HUES64 (cell line): Measurements from ENCODE around the gene ODAD3.
"Not testable (repeated sequence)": the region's sequence is repeated elsewhere in the genome, so short reads cannot be mapped to it uniquely, and the experiment has no call there.

ENCODE experiments used
- H3K27ac ChIP-seq: 2 replicates; pipeline ENCODE4 v1.7.0; 2013; ENCODE audit warnings: low read depth, low read length, inconsistent platforms
- H3K27me3 ChIP-seq: 2 replicates; pipeline ENCODE4 v1.6.1; 2013; ENCODE audit warnings: mild to moderate bottlenecking, low read length; ENCODE audit not compliant: insufficient read depth
- H3K36me3 ChIP-seq: 2 replicates; pipeline ENCODE4 v1.6.1; 2013; ENCODE audit warnings: mild to moderate bottlenecking, low read length; ENCODE audit not compliant: insufficient read depth
- H3K4me1 ChIP-seq: 2 replicates; pipeline ENCODE4 v1.6.1; 2013; ENCODE audit warnings: mild to moderate bottlenecking, low read length, moderate library complexity; ENCODE audit not compliant: insufficient read depth
- H3K4me3 ChIP-seq: 2 replicates; pipeline ENCODE4 v1.5.1; 2013; ENCODE audit warnings: mild to moderate bottlenecking, low read length, moderate library complexity
- H3K9ac ChIP-seq: 2 replicates; pipeline ENCODE4 v1.6.1; 2013; ENCODE audit warnings: mild to moderate bottlenecking, low read depth, low read length
- H3K9me3 ChIP-seq: 2 replicates; pipeline ENCODE4 v1.6.1; 2013; ENCODE audit warnings: low read depth, low read length; ENCODE audit not compliant: insufficient read depth
- WGBS: fragments of 150-250, 120-280 bp; methylation state at CpG from one replicate; pipeline ENCODE4 v1.1.7; 2013; ENCODE audit warnings: missing lambda C conversion rate; 5-methylcytosine and 5-hydroxymethylcytosine counted together

The ODAD3 gene

GRCh38 chr19:11416346-11417052, 18.4 kb downstream of the ODAD3 start:
- WGBS, result 93% methylated on average over 12 of the region's 17 CpGs
- Histone ChIP-seq H3K9ac (no peak overlapping the region), H3K4me1 (peaks cover 4% of the 10 kb centered on the region; the same call in 1 of the 2 replicates), H3K27ac (no peak overlapping the region), H3K36me3 (peaks cover under 1% of the 10 kb centered on the region; the same call in 1 of the 2 replicates), H3K27me3 (peaks cover 39% of the 10 kb centered on the region), H3K4me3 (no peak overlapping the region), H3K9me3 (no peaks in the 10 kb centered on the region)

DNA sequence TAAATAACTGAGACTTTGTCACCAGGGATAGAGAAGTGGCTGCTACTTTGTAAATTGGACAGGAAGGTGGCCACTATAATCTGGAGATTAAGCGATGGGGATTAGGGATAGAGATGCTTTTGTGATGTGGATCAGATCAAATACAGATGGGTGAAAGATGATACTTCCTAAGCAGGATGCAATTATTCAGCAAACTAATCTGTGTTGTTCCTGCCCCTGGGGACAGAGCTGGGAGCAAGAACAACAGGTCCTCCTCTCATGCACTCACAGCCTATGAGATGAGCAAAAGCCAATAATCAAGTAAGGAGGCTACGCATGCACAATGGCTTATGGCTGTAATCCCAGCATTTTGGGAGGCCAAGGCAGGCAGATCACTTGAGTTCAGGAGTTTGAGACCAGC, 20.4 kb downstream of the ODAD3 start:
- H3K9me3 ChIP-seq, result no peaks in the 10 kb centered on the region
- WGBS, result 90% methylated on average over 2 of the region's 2 CpGs
- no peak overlapping the region for H3K9ac ChIP-seq
- H3K27ac ChIP-seq, result no peak overlapping the region
- peaks cover 11% of the 10 kb centered on the region for H3K36me3 ChIP-seq
- H3K27me3 ChIP-seq, result peaks cover 20% of the 10 kb centered on the region
- peaks cover 3% of the 10 kb centered on the region; the same call in 1 of the 2 replicates for H3K4me1 ChIP-seq
- no peak overlapping the region for H3K4me3 ChIP-seq

DNA sequence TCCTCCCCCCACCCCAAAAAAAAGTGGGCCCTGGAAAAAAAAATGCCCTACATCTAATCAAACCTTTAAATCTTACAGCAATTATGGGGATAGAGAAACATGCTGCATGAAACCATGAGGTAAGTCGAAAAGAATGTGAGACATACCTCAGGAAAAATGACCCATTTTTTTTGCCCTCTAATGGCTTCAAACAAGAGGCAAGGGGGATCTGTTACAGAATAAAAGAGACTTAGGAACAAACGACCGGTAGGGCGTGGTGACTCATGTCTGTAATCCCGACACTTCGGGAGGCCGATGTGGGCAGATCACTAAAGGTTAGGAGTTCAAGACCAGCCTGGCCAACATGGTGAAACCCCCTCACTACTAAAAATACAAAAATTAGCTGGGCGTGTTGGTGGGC, 24.2 kb downstream of the ODAD3 start:
- no peak overlapping the region for H3K4me3 ChIP-seq
- H3K27me3 ChIP-seq, result no peaks in the 10 kb centered on the region
- peaks cover 12% of the 10 kb centered on the region for H3K36me3 ChIP-seq
- no peaks in the 10 kb centered on the region for H3K9me3 ChIP-seq
- WGBS, result 73% methylated on average over 8 of the region's 8 CpGs
- H3K27ac ChIP-seq, result no peak overlapping the region
- H3K4me1 ChIP-seq, result no peaks in the 10 kb centered on the region
- H3K9ac ChIP-seq, result no peak overlapping the region

- peaks cover 18% of the 10 kb centered on the region for H3K36me3 ChIP-seq
- H3K27me3 ChIP-seq, result no peaks in the 10 kb centered on the region
- H3K9me3 ChIP-seq, result no peaks in the 10 kb centered on the region
- no peak overlapping the region for H3K9ac ChIP-seq
- no peak overlapping the region for H3K27ac ChIP-seq
- H3K4me1 ChIP-seq, result no peaks in the 10 kb centered on the region
- H3K4me3 ChIP-seq, result no peak overlapping the region
- WGBS, result 95% methylated on average over 4 of the region's 4 CpGs
These were observed 26.3 kb downstream of the ODAD3 start for GRCh38 chr19:11408591-11408990.

DNA sequence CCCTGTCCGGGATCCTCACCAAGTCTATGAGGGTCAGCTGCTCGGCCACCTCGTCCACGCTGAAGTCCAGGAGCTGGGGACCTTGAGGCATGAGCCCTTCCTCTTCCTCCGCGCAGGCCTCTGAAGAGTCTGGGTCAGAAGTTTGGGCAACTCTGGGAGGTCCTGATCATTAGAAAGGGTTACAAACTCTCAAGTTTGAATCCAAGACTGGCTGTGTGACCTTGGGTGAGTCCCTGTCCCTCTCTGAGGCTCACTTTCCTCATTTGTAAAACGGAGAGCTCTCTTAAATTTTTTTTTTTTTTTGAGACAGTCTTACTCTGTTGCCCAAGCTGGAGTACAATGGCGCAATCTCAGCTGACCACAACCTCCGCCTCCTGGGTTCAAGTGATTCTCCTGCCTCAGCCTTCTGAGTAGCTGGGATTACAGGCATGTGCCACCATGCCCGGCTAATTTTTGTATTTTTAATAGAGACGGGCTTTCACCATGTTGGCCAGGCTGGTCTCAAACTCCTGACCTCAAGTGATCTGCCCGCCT, 28.2 kb downstream of the ODAD3 start:
- H3K4me1 ChIP-seq, H3K27ac ChIP-seq, H3K9ac ChIP-seq, H3K4me3 ChIP-seq, H3K9me3 ChIP-seq, H3K27me3 ChIP-seq: not testable (repeated sequence)
- 81% methylated on average over 12 of the region's 12 CpGs for WGBS
- H3K36me3 ChIP-seq, result peaks cover 23% of the 10 kb centered on the region

- no peak overlapping the region for H3K9ac ChIP-seq
- no peak overlapping the region for H3K27ac ChIP-seq
- WGBS, result 33% methylated on average over 43 of the region's 44 CpGs
- no peaks in the 10 kb centered on the region for H3K27me3 ChIP-seq
- no peaks in the 10 kb centered on the region for H3K9me3 ChIP-seq
- no peak overlapping the region; the same call in 1 of the 2 replicates for H3K4me3 ChIP-seq
- H3K4me1 ChIP-seq, result no peaks in the 10 kb centered on the region
- peaks cover 21% of the 10 kb centered on the region for H3K36me3 ChIP-seq
These were observed 28.9 kb downstream of the ODAD3 start for GRCh38 chr19:11405846-11406643.

GRCh38 chr19:11404588-11405222, 30.2 kb downstream of the ODAD3 start:
- Histone ChIP-seq H3K4me1 (no peaks in the 10 kb centered on the region), H3K4me3 (no peak overlapping the region), H3K27me3 (no peaks in the 10 kb centered on the region), H3K27ac (no peak overlapping the region), H3K36me3 (peaks cover 20% of the 10 kb centered on the region; the same call in 1 of the 2 replicates), H3K9ac (no peak overlapping the region), H3K9me3 (no peaks in the 10 kb centered on the region)
- WGBS, result 78% methylated on average over 9 of the region's 9 CpGs

DNA sequence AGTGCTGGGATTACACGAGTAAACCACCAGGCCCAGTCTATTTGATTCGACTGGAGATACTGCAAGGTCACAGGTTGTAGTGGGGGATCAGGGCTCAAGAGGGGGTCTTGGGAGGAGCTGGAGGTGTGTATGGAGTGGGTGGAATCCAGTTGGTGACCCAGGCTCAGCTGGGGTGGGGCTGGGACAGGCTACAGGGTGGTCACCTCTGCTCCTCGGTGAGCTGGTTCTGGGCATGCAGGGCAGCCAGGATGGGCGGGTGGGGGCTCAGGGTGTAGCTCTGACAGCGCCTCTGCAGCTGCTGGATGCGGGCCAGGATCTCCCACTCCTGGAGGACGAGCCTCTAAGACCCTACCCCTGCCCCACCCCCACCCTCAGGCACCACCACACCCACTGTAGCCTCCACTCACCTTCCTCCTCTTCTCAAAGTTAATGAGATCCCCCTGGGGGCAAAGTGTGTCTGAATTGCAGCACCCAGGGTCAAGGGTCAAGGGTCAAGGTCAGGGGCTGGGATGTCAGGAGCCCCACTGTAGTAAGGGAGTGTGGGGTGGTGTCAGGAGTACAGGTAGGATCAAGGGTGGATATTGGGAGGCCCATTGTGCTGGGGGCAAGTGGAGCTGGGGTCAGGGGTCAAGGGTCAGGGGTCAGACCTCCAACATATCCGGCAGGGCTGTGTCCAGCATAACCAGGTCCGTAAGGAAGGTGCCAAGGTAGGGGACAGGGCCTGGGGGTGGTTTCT, 32.9 kb downstream of the ODAD3 start:
- Histone ChIP-seq H3K27me3 (no peaks in the 10 kb centered on the region), H3K9ac (no peak overlapping the region), H3K4me3 (no peak overlapping the region), H3K36me3 (peaks cover 29% of the 10 kb centered on the region; the same call in 1 of the 2 replicates), H3K9me3 (no peaks in the 10 kb centered on the region), H3K27ac (no peak overlapping the region), H3K4me1 (no peaks in the 10 kb centered on the region)
- WGBS, result 92% methylated on average over 9 of the region's 9 CpGs

GRCh38 chr19:11400798-11401197, 34.1 kb downstream of the ODAD3 start:
- no peaks in the 10 kb centered on the region for H3K27me3 ChIP-seq
- H3K9me3 ChIP-seq, result no peaks in the 10 kb centered on the region
- H3K4me1 ChIP-seq, result no peaks in the 10 kb centered on the region
- H3K27ac ChIP-seq, result no peak overlapping the region
- no peak overlapping the region for H3K9ac ChIP-seq
- 67% methylated on average over 1 of the region's 1 CpG for WGBS
- H3K4me3 ChIP-seq, result no peak overlapping the region
- H3K36me3 ChIP-seq, result peaks cover 30% of the 10 kb centered on the region; the same call in 1 of the 2 replicates

DNA sequence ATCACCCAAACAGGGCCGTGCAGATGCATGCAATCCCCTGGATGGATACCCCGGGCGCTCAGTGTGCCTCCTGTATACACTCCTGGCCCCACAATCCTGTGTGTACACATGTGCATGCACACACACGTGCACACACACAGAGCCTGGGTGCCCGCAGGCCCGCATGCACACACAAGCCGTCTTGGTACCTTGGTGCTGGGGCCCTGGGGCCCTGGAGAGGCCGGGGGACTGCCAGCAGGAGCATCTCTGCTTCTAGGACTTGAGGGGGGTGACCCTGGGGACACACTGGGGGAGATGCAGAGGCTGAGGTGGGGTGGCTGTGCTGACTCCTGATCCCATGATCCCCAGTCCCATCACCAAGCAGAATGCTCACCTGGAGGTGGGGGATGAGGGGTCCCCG, 35.3 kb downstream of the ODAD3 start:
- Histone ChIP-seq H3K9ac (no peak overlapping the region), H3K36me3 (peaks cover 30% of the 10 kb centered on the region; the same call in 1 of the 2 replicates), H3K4me1 (no peaks in the 10 kb centered on the region), H3K4me3 (no peak overlapping the region), H3K9me3 (no peaks in the 10 kb centered on the region), H3K27me3 (no peaks in the 10 kb centered on the region), H3K27ac (no peak overlapping the region)
- 94% methylated on average over 9 of the region's 9 CpGs for WGBS
